GM12892 (cell line): ENCODE measurements around the gene TOMM40L.

ENCODE experiments used
- POLR2A ChIP-seq: IDR thresholded peaks from 2 replicates; pipeline ENCODE4 v1.6.1; 2011; ENCODE audit warnings: low read depth, low read length, control low read depth
- POLR2AphosphoS5 ChIP-seq: IDR thresholded peaks from 2 replicates; pipeline ENCODE4 v1.6.1; 2011; ENCODE audit warnings: low read depth, low read length, control low read depth

DNA sequence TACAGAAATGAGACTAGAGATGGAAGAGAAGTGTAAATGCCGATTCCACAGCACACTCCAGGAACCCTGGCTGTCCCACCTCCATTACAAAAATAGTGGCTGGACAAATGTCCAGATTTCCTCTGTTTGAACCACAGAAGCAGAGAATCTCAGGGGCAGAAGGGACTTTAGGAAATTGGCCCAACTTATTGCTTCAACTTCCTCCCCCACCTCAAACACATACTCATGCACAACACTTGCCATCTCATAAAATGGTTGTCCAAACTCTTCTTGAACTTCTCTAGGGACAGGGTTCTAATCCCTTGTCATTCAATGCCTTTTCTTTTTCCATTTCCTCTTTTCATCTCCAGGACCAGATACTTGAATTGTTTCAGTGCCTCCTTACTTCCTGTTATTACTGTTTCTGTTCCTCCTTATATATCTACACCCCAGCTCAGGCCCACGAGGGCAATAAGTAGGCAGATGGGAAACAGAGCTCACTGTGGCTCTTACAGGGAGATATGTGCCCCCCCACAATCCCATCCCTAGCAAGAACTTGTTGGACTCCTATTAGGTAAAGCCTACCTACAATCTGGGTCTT is 40.0 kb upstream of the TOMM40L start:
- 0 out of 2 replicates have a peak, but pooled peaks have one; percentile 15 for TF ChIP-seq POLR2A
- no peak for TF ChIP-seq POLR2AphosphoS5
